Psoas muscle (tissue), 8 donors: Measurements from ENCODE around the gene CHTOP. TPM values are rescaled to one million over a fixed set of nuclear protein-coding genes. Genes with fewer than 3 reads are reported as not detected.

ENCODE experiments used
- ATAC-seq, 4 donors: fragments of 200-7000 bp; cut with Tn5 transposase; one replicate each; pipeline ENCODE4 v1.9.1; 2020; ENCODE audit warnings: moderate library complexity in 3 of 4, mild to moderate bottlenecking in 2 of 4
- DNase-seq, 2 donors: peaks; one replicate each; pipeline ENCODE4 v3.0.0-alpha.2; 2020
- H3K27ac ChIP-seq: fragments of 200-600 bp; one replicate; pipeline ENCODE4 v1.8.0; 2022
- H3K27me3 ChIP-seq, 3 donors: fragments of 200-600 bp in 1 of 3; one replicate each; pipeline versions ENCODE4 v1.6.1 to v1.8.0; 2013 to 2022; ENCODE audit warnings: low read length in 2 of 3, mild to moderate bottlenecking in 2 of 3, moderate library complexity in 1 of 3; ENCODE audit not compliant: insufficient read depth in 3 of 3
- H3K36me3 ChIP-seq, 2 donors: fragments of 200-600 bp in 1 of 2; one replicate each; pipeline versions ENCODE4 v1.6.1 to v1.8.0; 2013 to 2022; ENCODE audit warnings: low read depth in 1 of 2, mild to moderate bottlenecking in 1 of 2, moderate library complexity in 1 of 2; ENCODE audit not compliant: insufficient read depth in 1 of 2
- H3K4me1 ChIP-seq: fragments of 200-600 bp; one replicate; pipeline ENCODE4 v1.8.0; 2022
- H3K4me3 ChIP-seq: fragments of 200-600 bp; one replicate; pipeline ENCODE4 v1.8.0; 2022; ENCODE audit warnings: mild to moderate bottlenecking
- H3K9me3 ChIP-seq: fragments of 200-600 bp; one replicate; pipeline ENCODE4 v1.8.0; 2022
- CTCF ChIP-seq: fragments of 200-600 bp; IDR thresholded peaks from one replicate; pipeline ENCODE4 v1.8.0; 2022; ENCODE audit warnings: antibody characterized with exemption
- WGBS, 3 donors: extraction: QIAGEN DNeasy Blood & Tissue Kit; methylation state at CpG; one replicate each; pipeline versions ENCODE4 v1.1.6 to v1.1.7; 2013; 5-methylcytosine and 5-hydroxymethylcytosine counted together
- intact Hi-C, 2 donors: fragments of 100-400 bp; cut with DNase I; formaldehyde crosslinking; loops; one replicate each; pipeline versions ENCODE4 v1.11.0 to v1.14.2; 2022
- polyA plus RNA-seq, 3 donors: library from polyadenylated mRNA; stranded (reverse); fragments of 200-250 nt; gene quantifications; one replicate each; pipeline ENCODE4 v1.2.3, GENCODE V29; 2013
- total RNA-seq, 4 donors: library from RNA; stranded (reverse); fragmentation: NEBNext Ultra II Directional in 2 of 4; extraction: Animal tissue kit (Norgen Biotek cat#: 25700) in 2 of 4; gene quantifications; one replicate each; pipeline versions ENCODE4 v1.2.1 to v1.2.4, GENCODE V29; 2021 to 2023
- donor health status: healthy with polysubstance abuse.
- donor health status: DM: no; HTN: no; CAD: no; lungs with moderate emphysema.
- donor health status: Bipolar disorder and iron deficiency.
- donor health status: healthy.
- donor health status: DM: yes; HTN: yes; CAD: no.
- donor health status: DM: no; HTN: no; CAD: no.
- donor health status: DM: no; HTN: no; CAD: no.
- donor health status: DM: yes; HTN: yes; CAD: no.

CHTOP gene
- total and polyA plus RNA-seq, 7 donors, result 71.1 to 122 (median 87.7) TPM

DNA sequence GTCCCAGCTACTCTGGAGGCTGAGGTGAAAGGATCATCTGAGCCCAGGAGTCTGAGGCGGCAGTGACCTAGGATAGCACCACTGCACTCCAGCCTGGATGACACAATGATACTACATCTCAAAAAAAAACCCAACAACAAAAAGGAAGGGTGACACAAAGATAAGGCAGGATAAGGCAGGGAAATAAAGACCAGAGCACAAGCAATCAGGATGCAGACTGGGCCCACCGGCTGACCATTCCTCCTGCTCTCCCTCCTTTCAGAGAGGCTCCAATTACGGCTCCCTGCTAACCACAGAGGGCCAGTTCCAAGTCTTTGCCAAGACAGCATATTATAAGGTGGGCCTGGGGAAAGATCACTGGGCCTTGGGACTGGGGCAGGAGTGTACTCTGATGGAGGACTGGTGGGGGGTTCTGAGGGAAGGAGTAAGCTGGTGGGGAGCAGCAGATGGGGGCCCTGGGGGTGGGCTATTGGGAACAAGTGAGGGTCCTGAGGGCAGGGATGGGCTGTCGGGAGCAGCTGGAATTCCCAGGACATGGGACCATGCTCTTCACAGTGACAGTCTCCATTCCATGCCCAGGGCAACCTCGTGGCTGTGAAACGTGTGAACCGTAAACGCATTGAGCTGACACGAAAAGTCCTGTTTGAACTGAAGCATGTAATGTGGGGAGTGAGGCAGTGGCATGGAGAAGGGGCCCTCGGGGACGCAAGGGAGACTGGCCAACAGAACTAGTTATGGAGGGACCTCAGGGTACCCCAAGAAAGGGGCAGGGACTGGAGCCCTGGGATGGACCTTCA is 51.9 kb downstream of the CHTOP start:
- DNase-seq (no peak), ATAC-seq (no peak)
- WGBS, 3 donors, result 57 to 66% (median 64%) methylated on average over 11 of the region's 11 CpGs
- Histone ChIP-seq H3K27me3 (peaks cover 0 to 12% (median 0%) of the 10 kb centered on the region in 3 donors), H3K4me1 (no peaks in the 10 kb centered on the region), H3K36me3 (peaks cover 0 to 7% of the 10 kb centered on the region in 2 donors), H3K9me3 (no peaks in the 10 kb centered on the region), H3K27ac (no peak overlapping the region), H3K4me3 (no peak overlapping the region)
- no peak for TF ChIP-seq CTCF
- intact Hi-C loops, result no loop called here

- Histone ChIP-seq H3K27ac (no peak overlapping the region), H3K36me3 (peaks cover 0 to 3% of the 10 kb centered on the region in 2 donors), H3K27me3 (no peaks in the 10 kb centered on the region), H3K4me3 (no peak overlapping the region), H3K4me1 (no peaks in the 10 kb centered on the region), H3K9me3 (no peaks in the 10 kb centered on the region)
- WGBS, 3 donors, result 83 to 85% (median 84%) methylated on average over 13 to 16 of the region's 16 CpGs
- ATAC-seq (no peak), DNase-seq (no peak)
- no peak for TF ChIP-seq CTCF
- intact Hi-C loops, result no loop called here
Measured at GRCh38 chr1:153687346-153688125, 53.7 kb downstream of the CHTOP start.

DNA sequence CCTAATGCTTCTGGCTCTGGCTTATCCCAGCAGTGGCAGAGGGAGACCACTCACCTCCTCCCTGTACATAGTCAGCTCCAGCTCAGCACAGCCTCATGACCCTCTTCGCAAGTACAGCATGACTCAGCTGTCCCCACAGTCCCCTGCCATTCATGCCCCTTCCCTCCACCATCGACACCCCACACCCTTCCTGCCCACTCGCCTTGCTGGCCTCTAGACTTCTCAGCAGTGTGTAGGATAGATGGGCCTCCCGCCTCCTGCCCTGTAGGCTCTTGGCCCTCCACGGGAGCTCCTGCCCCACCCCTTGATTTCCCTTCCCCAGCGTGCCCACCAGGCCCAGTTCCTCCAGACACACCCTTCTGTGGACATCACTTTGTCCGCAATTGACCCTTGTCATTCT is 54.4 kb downstream of the CHTOP start:
- Histone ChIP-seq H3K27ac (no peak overlapping the region), H3K4me1 (no peaks in the 10 kb centered on the region), H3K4me3 (no peak overlapping the region), H3K9me3 (no peaks in the 10 kb centered on the region), H3K27me3 (no peaks in the 10 kb centered on the region), H3K36me3 (no peaks in the 10 kb centered on the region)
- ATAC-seq (no peak), DNase-seq (no peak)
- 73 to 83% (median 80%) methylated on average over 7 of the region's 7 CpGs for WGBS, 3 donors
- no peak for TF ChIP-seq CTCF
- intact Hi-C loops, result no loop called here

GRCh38 chr1:153688736-153689328 is 55.0 kb downstream of the CHTOP start:
- intact Hi-C loops, result no loop called here
- Histone ChIP-seq H3K4me3 (no peak overlapping the region), H3K27me3 (no peaks in the 10 kb centered on the region), H3K9me3 (no peaks in the 10 kb centered on the region), H3K27ac (no peak overlapping the region), H3K36me3 (no peaks in the 10 kb centered on the region), H3K4me1 (no peaks in the 10 kb centered on the region)
- DNase-seq (no peak), ATAC-seq (no peak)
- WGBS, 3 donors, result 83 to 87% (median 85%) methylated on average over 18 of the region's 18 CpGs
- TF ChIP-seq CTCF, result no peak
